ENCODE results near the gene SLC22A1.
"Not testable (repeated sequence)": the region's sequence is repeated elsewhere in the genome, so short reads cannot be mapped to it uniquely, and the experiment has no call there.

The SLC22A1 gene

GRCh38 chr6:160124007-160124406 lies 2.4 kb downstream of the SLC22A1 start:
- DNase-seq: no peak

- DNase-seq: no peak
Observed at GRCh38 chr6:160124605-160125004, 3.0 kb downstream of the SLC22A1 start.

- DNase-seq: not testable (repeated sequence)
Observed at GRCh38 chr6:160125105-160125504, 3.5 kb downstream of the SLC22A1 start.

- DNase-seq: no peak
Observed at GRCh38 chr6:160127270-160128124, 5.9 kb downstream of the SLC22A1 start.

- no peak for DNase-seq
Observed at GRCh38 chr6:160128125-160128683, 6.6 kb downstream of the SLC22A1 start.

GRCh38 chr6:160128879-160129516 lies 7.4 kb downstream of the SLC22A1 start:
- no peak for DNase-seq

GRCh38 chr6:160129881-160130615 lies 8.4 kb downstream of the SLC22A1 start:
- DNase-seq: no peak

- no peak for DNase-seq
Observed at GRCh38 chr6:160130729-160131484, 9.3 kb downstream of the SLC22A1 start.

GRCh38 chr6:160131636-160132296 lies 10.2 kb downstream of the SLC22A1 start:
- DNase-seq: no peak

GRCh38 chr6:160132297-160132637 lies 10.7 kb downstream of the SLC22A1 start:
- DNase-seq: no peak

GRCh38 chr6:160132776-160133338 lies 11.2 kb downstream of the SLC22A1 start:
- no peak for DNase-seq

- no peak for DNase-seq
Observed at GRCh38 chr6:160133441-160134336, 12.1 kb downstream of the SLC22A1 start.

GRCh38 chr6:160134337-160134751 lies 12.7 kb downstream of the SLC22A1 start:
- not testable (repeated sequence) for DNase-seq

GRCh38 chr6:160134779-160135547 lies 13.3 kb downstream of the SLC22A1 start:
- no peak for DNase-seq

GRCh38 chr6:160135907-160136655 lies 14.5 kb downstream of the SLC22A1 start:
- no peak for DNase-seq

- DNase-seq: no peak
Observed at GRCh38 chr6:160137130-160137988, 15.7 kb downstream of the SLC22A1 start.

- DNase-seq: peak; percentile 24 to 81 (median 39)
Observed at GRCh38 chr6:160137989-160138835, 16.6 kb downstream of the SLC22A1 start.
